GM21786 (cell line): ENCODE results near the gene STX4.

Source experiments
- ATAC-seq: cut with Tn5 transposase; IDR thresholded peaks from one replicate; pipeline ENCODE4 v1.9.1; 2021; ENCODE audit not compliant: unreplicated experiment

STX4 gene

GRCh38 chr16:31061813-31062440 is 28.6 kb downstream of the STX4 start:
- ATAC-seq: no peak

GRCh38 chr16:31063495-31063842 is 30.1 kb downstream of the STX4 start:
- ATAC-seq: no peak

GRCh38 chr16:31063843-31064611 is 30.7 kb downstream of the STX4 start:
- ATAC-seq: no peak

- ATAC-seq: no peak
Measured at GRCh38 chr16:31064882-31065461, 31.6 kb downstream of the STX4 start.

- no peak for ATAC-seq
Measured at GRCh38 chr16:31067342-31067741, 34.0 kb downstream of the STX4 start.

GRCh38 chr16:31071861-31072260 is 38.5 kb downstream of the STX4 start:
- no peak for ATAC-seq

- ATAC-seq: no peak
Measured at GRCh38 chr16:31072540-31073141, 39.3 kb downstream of the STX4 start.

- ATAC-seq: peak; percentile 48
Measured at GRCh38 chr16:31073142-31073969, 40.0 kb downstream of the STX4 start.

GRCh38 chr16:31073970-31074813 is 40.8 kb downstream of the STX4 start, which contains the start of the genes ZNF646 and ZNF668:
ZNF646 (plus strand) TSS chr16:31074422; CDS start chr16:31076325, 1,903 bp downstream.
ZNF668 (minus strand) TSS chr16:31074240; CDS start chr16:31064459, 9,781 bp downstream.
- peak; percentile 76 for ATAC-seq

- no peak for ATAC-seq
Measured at GRCh38 chr16:31074814-31075183, 41.4 kb downstream of the STX4 start.

GRCh38 chr16:31076319-31076718 is 43.0 kb downstream of the STX4 start:
- no peak for ATAC-seq

GRCh38 chr16:31077024-31077423 is 43.7 kb downstream of the STX4 start:
- no peak for ATAC-seq

- ATAC-seq: no peak
Measured at GRCh38 chr16:31077592-31078396, 44.4 kb downstream of the STX4 start.

GRCh38 chr16:31078597-31079341 is 45.4 kb downstream of the STX4 start:
- no peak for ATAC-seq

GRCh38 chr16:31079342-31079944 is 46.1 kb downstream of the STX4 start:
- ATAC-seq: no peak

GRCh38 chr16:31080035-31080629 is 46.8 kb downstream of the STX4 start:
- no peak for ATAC-seq

- ATAC-seq: no peak
Measured at GRCh38 chr16:31080756-31081419, 47.5 kb downstream of the STX4 start.
